Choroid plexus epithelial cell (primary cell): ENCODE measurements around the gene SPC25.

Experiments
- DNase-seq: peaks from one replicate; pipeline ENCODE4 v3.0.0-alpha.2; 2010; ENCODE audit warnings: low read depth
- H3K4me3 ChIP-seq: 2 replicates; pipeline ENCODE4 v1.5.1; 2011; ENCODE audit warnings: low read depth, mild to moderate bottlenecking, control low read depth, low read length, moderate library complexity
- TF ChIP-seq, protein P1 (sequence below): conservative IDR thresholded peaks from 2 replicates; pipeline ENCODE4 v1.5.1; 2011; ENCODE audit warnings: low read depth, mild to moderate bottlenecking, control low read depth, inconsistent platforms, low read length, moderate library complexity

The SPC25 gene

DNA sequence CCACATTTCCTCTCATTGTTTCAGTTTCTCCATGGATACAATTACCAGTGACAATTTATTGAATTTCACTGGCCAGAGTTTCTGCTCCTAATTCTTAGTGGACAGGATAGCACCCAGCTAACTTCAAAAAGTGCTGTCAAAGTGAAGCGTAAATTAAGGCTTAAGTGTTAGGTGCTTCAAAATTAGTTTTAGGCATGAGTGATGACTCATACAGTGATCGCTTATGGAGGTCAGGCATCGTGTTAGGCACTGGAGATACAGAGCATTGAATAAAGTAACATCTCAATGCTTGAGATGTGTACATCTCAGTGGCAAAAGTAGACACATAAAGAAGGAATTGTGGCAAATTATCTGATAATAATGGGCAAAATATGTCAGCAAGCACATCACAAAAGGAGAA lies 47.0 kb downstream of the SPC25 start:
- H3K4me3 ChIP-seq, result no peak overlapping the region
- DNase-seq, result no peak
- TF ChIP-seq, protein P1, sequence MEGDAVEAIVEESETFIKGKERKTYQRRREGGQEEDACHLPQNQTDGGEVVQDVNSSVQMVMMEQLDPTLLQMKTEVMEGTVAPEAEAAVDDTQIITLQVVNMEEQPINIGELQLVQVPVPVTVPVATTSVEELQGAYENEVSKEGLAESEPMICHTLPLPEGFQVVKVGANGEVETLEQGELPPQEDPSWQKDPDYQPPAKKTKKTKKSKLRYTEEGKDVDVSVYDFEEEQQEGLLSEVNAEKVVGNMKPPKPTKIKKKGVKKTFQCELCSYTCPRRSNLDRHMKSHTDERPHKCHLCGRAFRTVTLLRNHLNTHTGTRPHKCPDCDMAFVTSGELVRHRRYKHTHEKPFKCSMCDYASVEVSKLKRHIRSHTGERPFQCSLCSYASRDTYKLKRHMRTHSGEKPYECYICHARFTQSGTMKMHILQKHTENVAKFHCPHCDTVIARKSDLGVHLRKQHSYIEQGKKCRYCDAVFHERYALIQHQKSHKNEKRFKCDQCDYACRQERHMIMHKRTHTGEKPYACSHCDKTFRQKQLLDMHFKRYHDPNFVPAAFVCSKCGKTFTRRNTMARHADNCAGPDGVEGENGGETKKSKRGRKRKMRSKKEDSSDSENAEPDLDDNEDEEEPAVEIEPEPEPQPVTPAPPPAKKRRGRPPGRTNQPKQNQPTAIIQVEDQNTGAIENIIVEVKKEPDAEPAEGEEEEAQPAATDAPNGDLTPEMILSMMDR, result no peak

DNA sequence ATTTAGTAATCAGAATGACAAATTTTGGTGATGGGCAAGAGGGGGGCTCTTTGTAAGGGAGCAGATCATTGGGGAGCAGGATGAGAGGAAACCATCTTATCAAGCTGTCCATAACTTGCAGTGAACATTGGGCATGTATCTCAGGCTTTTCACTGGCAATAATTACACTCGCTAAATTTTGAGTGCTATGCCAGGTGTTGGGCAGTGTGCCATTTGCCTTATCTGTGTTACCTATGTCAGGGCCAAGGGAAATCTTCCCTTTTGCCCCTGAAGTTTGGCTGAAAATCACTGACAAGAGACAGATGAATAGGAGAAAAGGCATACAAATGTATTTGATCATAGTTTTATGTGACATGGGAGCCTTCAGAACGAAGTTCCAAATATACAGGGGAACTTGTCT lies 48.8 kb downstream of the SPC25 start:
- TF ChIP-seq, protein P1, result no peak
- no peak for DNase-seq
- no peak overlapping the region for H3K4me3 ChIP-seq

DNA sequence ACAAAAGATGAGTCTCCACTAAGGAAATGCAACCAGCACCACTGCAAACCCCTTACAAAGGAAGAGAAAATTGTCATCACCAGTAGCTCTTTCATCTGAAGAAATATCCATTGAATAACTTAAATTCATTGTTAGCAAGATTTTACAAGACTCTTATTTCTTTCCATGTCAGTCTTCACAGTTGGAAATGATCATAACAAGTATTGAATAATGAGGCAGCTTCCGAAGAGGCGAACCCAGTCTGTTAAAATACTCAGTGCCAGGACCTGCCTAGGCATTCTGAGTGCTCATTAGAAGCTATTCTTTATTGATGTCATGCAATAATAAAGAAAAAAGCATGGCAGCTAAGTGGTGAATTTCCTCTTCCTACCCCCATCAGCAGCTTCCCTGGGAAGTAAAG lies 54.3 kb downstream of the SPC25 start:
- TF ChIP-seq, protein P1, result no peak
- no peak overlapping the region for H3K4me3 ChIP-seq
- no peak for DNase-seq

DNA sequence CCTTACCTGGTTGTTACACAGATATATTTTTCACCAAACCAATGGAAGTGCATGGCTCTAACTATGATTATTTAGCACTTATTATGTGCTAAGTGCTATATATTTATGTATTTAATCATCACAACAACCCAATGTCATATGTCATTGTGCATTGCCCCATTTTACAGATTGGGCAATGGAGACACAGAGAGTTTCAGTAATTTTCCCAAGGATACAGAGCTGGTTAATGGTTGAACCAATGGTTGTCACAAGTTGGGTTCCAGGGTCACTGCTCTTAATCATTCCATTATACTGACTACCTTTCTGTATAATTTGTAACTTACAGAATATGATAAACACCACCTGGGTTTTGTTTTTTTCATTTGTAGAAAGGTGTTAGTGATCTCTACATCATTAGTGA lies 58.6 kb downstream of the SPC25 start:
- H3K4me3 ChIP-seq, result no peak overlapping the region
- TF ChIP-seq, protein P1, result no peak
- DNase-seq, result no peak

DNA sequence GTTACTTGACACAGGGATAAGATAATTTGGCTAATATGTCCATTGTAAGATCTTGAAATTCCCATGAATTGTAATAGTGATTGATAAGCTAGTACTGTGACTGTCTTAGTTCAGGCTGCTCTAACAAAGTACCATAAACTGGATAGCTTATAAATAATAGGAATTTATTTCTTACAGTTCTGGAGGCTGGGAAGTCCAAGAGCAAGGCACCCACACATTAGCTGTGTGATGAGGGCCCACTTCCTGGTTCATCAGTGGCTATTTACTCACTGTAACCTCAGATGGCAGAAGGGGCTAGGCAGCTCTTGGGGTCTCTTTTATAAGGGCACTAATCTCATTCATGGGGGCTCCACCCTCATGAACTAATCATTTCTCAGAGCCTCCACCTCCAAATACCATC lies 59.3 kb downstream of the SPC25 start:
- TF ChIP-seq, protein P1, result no peak
- no peak for DNase-seq
- H3K4me3 ChIP-seq, result no peak overlapping the region

DNA sequence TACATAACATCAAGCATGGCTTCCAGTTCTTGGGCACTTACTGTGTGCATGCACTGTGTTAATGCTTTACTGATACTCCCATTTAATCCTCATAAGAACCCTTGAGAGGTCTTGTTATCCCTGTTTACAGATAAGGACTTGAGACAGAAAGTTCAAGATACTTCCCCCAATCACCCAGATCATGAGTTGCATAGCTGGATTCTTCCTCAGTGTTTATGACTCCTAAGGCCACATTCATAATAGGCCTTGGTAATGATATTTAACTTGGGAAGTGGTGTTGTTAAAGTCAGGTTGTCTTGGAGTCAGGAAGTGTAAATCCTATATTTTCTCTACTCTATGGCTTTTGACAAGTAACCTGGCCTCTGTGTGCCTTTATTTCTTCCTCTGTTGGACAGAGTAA lies 65.1 kb downstream of the SPC25 start:
- no peak for DNase-seq
- no peak overlapping the region for H3K4me3 ChIP-seq
- TF ChIP-seq, protein P1, result no peak

DNA sequence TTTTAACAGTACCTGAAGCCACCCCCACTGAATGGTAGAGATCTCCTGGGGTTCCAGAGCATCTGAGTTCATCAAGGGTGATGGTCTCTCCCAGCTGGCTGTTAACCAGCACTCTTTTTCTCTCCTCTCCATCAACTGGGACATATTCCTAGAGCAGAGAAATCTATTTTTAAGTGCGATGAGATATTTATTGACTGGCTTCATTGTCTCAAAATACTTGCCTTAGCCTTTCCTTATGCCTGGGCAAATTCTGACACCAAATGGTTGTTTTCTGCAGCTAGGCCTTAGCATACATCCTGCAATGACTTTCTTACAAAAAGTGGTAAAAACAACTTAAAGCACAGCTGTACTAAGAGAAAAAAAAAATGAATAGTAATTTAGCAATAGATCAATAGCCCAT lies 68.2 kb downstream of the SPC25 start:
- H3K4me3 ChIP-seq, result no peak overlapping the region
- TF ChIP-seq, protein P1, result no peak
- no peak for DNase-seq
